Right lobe of liver (tissue), 6 donors: ENCODE measurements around the gene EPS15. TPM values are rescaled to one million over a fixed set of nuclear protein-coding genes. Genes with fewer than 3 reads are reported as not detected.

Source experiments
- ATAC-seq, 4 donors: fragments of 200-7000 bp; cut with Tn5 transposase; one replicate each; pipeline ENCODE4 v1.9.1; 2020; ENCODE audit warnings: mild to moderate bottlenecking in 4 of 4, moderate library complexity in 4 of 4
- DNase-seq, 3 donors: peaks; one replicate each; pipeline ENCODE4 v3.0.0-alpha.2; 2020
- H3K27ac ChIP-seq, 3 donors: fragments of 200-600 bp; one replicate each; pipeline ENCODE4 v1.8.0; 2022
- H3K27me3 ChIP-seq, 2 donors: fragments of 200-600 bp; one replicate each; pipeline ENCODE4 v1.8.0; 2022
- H3K36me3 ChIP-seq, 4 donors: fragments of 200-600 bp; sonication (generic) in 1 of 4; one replicate each; pipeline versions ENCODE4 v1.5.1 to v1.8.0; 2017 to 2022; ENCODE audit warnings: control low read depth in 1 of 4
- H3K4me1 ChIP-seq, 4 donors: fragments of 200-600 bp; sonication (generic) in 1 of 4; one replicate each; pipeline versions ENCODE4 v1.5.1 to v1.8.0; 2017 to 2022; ENCODE audit warnings: control low read depth in 1 of 4
- H3K4me3 ChIP-seq, 3 donors: fragments of 200-600 bp; one replicate each; pipeline ENCODE4 v1.8.0; 2022
- H3K9me3 ChIP-seq, 4 donors: fragments of 200-600 bp; sonication (generic) in 1 of 4; one replicate each; pipeline versions ENCODE4 v1.5.1 to v1.8.0; 2017 to 2022; ENCODE audit warnings: control low read depth in 1 of 4
- POLR2A ChIP-seq: fragments of 450-650 bp; IDR thresholded peaks from one replicate; pipeline ENCODE4 v1.6.1; 2017; ENCODE audit warnings: antibody characterized with exemption, mild to moderate bottlenecking
- WGBS: methylation state at CpG from one replicate; pipeline ENCODE4 v1.1.6; 2018; ENCODE audit warnings: low coverage, low lambda C conversion rate; ENCODE audit not compliant: insufficient coverage; ENCODE audit errors: missing lambda C conversion rate; 5-methylcytosine and 5-hydroxymethylcytosine counted together
- intact Hi-C, 2 donors: fragments of 100-400 bp; cut with DNase I; formaldehyde crosslinking; loops; one replicate each; pipeline versions ENCODE4 v1.11.2 to v1.14.1; 2022
- total RNA-seq, 6 experiments: library from RNA; depleted of rRNA in 2 of 6; stranded (reverse); fragments of >200 nt in 2 of 6; fragmentation: NEBNext Ultra II Directional in 3 of 6; extraction: Animal tissue kit (Norgen Biotek cat#: 25700) in 3 of 6; gene quantifications; one replicate each; pipeline versions ENCODE4 v1.1.0 to v1.2.4, GENCODE V29; 2016 to 2023
- TF ChIP-seq, protein P1 (sequence below), 4 donors: fragments of 200-600 bp in 3 of 4; fragments of 450-650 bp in 1 of 4; IDR thresholded peaks; one replicate each; pipeline versions ENCODE4 v1.5.1 to v1.8.0; 2016 to 2022; ENCODE audit warnings: antibody characterized with exemption in 4 of 4, mild to moderate bottlenecking in 2 of 4
- donor health status: DM: no; HTN: yes; CAD: no.
- donor health status: DM: no; HTN: no; CAD: no.
- donor health status: DM: no; HTN: no; CAD: no.
- donor health status: DM: no; HTN: yes; CAD: no.
- donor health status: DM: no; HTN: yes; CAD: no.

Gene EPS15
- total RNA-seq, 6 experiments from 2014 or later = 23.2 to 30.9 (median 28.6) TPM

DNA sequence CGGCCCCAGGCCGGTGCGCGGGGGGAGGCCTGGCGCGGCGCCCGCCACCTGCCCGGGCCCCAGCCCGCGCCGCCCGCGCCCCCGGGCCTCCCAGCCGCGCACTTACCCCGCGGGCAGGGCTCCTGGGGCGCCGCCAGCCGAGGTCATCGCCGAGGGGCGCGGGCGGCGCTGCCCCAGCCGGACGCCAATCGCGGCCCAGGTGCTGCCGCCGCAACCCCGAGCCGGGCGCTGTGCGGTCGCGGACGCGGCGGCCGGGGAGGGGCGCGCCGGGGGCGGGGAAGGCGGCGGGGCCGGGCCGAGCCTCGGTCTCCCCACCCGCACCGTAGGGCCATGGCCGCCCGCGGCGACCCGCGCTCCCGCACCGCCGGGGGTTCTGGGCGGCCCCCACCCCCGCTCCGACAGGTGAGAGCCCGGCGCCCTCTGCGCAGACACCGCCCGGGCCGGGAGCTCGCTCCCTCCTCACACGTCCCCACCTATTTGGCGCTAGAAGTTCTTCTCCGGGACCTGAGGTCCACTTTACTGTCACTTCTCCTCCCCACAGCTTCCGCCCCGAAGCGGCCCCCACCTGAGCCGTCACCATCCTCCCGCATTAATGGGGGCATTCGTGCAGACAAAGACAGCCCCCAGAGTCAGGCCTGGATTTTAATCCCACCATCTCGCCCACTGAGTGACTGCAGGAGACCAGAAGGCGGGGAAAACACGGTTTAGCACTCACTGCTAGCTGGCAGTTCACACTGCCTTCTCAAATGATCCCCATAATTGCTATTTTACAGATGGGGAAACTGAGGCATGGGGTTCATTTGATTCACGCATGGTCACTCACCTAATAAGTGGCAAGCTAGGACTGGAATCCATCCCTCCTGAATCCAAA lies 188.5 kb downstream of the EPS15 start, which contains the start of gene TTC39A:
Gene TTC39A, minus strand, starts transcription at position 232 of the 871 bp plus-strand sequence. Its CDS starts 85 bp downstream, at position 147.
- WGBS = 20% methylated on average over 2 of the region's 87 CpGs
- intact Hi-C loops = no loop called here
- H3K4me1 ChIP-seq = peaks cover 0 to 13% (median 3%) of the 10 kb centered on the region in 4 donors
- H3K27me3 ChIP-seq = no peaks in the 10 kb centered on the region
- no peaks in the 10 kb centered on the region for H3K36me3 ChIP-seq
- no peak for TF ChIP-seq POLR2A
- TF ChIP-seq, protein P1, sequence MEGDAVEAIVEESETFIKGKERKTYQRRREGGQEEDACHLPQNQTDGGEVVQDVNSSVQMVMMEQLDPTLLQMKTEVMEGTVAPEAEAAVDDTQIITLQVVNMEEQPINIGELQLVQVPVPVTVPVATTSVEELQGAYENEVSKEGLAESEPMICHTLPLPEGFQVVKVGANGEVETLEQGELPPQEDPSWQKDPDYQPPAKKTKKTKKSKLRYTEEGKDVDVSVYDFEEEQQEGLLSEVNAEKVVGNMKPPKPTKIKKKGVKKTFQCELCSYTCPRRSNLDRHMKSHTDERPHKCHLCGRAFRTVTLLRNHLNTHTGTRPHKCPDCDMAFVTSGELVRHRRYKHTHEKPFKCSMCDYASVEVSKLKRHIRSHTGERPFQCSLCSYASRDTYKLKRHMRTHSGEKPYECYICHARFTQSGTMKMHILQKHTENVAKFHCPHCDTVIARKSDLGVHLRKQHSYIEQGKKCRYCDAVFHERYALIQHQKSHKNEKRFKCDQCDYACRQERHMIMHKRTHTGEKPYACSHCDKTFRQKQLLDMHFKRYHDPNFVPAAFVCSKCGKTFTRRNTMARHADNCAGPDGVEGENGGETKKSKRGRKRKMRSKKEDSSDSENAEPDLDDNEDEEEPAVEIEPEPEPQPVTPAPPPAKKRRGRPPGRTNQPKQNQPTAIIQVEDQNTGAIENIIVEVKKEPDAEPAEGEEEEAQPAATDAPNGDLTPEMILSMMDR (IDR thresholded peaks at IDR 0.05) = no peak
- DNase-seq = no peak
- H3K27ac ChIP-seq = no peak within 1 kb of the TSS
- H3K4me3 ChIP-seq = peak within 1 kb of the TSS; percentile 25 to 43 (median 31)
- ATAC-seq = peak in 1 of 4 donors; percentile 1
- H3K9me3 ChIP-seq = no peaks in the 10 kb centered on the region

DNA sequence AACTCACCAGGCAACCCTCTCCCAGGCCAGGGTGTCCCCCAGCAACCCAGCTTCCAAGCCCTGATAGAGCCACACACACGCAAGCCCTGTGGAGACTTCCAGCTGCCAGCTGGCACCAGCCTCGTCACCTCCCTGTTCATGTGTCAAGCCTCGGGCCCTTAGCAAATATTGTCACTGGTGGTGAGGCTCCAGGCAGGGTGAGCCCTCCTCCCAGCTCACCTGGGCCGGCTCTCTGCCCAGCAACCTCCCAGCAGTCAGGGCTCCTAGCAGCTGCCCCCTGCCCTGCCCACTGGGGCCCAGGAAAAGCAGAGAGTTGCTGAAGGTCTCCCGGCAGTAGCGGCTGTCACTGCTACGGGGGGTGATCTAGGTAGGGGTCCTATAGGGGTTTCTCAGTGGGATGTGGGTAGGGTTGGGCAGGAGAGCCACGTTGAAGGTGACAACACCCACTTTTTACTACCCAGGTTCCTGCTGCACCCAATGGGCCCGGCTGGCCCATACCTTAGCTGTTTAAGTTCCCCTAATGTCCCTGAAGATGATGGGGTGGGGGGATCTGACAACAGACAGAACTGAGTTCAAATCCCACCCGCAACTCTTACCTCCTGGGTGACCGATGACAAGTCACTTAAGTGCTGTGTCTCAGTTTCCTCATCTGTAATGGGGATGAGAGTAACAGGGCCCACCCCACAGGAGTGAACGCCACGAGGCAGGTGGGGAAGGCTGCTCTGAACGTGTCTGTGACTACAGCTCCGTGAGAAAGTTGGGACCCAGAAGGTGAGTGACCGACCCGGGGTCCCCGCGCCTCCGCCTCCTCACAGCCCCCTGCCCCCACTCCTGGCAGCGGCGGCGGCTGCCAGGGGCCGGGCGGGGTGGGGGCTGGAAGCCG lies 189.4 kb downstream of the EPS15 start:
- Histone ChIP-seq H3K27ac (no peak overlapping the region), H3K4me3 (peak overlapping the region in 2 of 3 donors; percentile 19 to 20), H3K36me3 (no peaks in the 10 kb centered on the region), H3K27me3 (no peaks in the 10 kb centered on the region), H3K4me1 (peaks cover 0 to 13% (median 3%) of the 10 kb centered on the region in 4 donors), H3K9me3 (no peaks in the 10 kb centered on the region)
- peak; percentile 86 to 92 (median 92) for DNase-seq
- intact Hi-C loops = no loop called here
- WGBS = 31% methylated on average over 8 of the region's 26 CpGs
- TF ChIP-seq, protein P1 (IDR thresholded peaks at IDR 0.05) = no peak
- peak; percentile 58 for TF ChIP-seq POLR2A
- peak; percentile 94 to 98 (median 98) for ATAC-seq

DNA sequence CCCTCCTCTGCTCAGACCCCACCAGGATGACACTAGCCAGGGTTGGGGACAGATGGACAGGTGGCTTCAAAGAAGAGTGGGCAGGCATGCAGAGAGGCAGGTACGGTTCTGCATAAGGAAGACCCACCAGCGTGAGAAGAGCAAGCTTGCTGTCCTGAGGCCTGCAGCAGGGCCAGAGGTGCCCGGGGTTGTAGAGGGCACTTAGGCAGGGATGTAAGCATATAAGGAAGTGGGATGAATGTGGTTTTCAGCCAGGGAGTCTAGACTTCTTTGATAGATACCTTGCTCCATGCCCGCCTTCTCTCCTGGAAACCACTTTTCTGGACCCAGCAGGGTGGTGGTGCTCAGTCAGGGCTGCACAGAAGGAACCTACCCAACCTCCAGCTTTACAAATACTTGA lies 190.1 kb downstream of the EPS15 start:
- no peak overlapping the region for H3K27ac ChIP-seq
- H3K27me3 ChIP-seq = no peaks in the 10 kb centered on the region
- H3K36me3 ChIP-seq = no peaks in the 10 kb centered on the region
- TF ChIP-seq, protein P1 (IDR thresholded peaks at IDR 0.05) = no peak
- TF ChIP-seq POLR2A = no peak
- H3K4me1 ChIP-seq = peaks cover 0 to 13% (median 3%) of the 10 kb centered on the region in 4 donors
- DNase-seq (no peak), ATAC-seq (peak in 2 of 4 donors; percentile 1)
- no peak overlapping the region for H3K4me3 ChIP-seq
- 100% methylated on average over 2 of the region's 4 CpGs for WGBS
- H3K9me3 ChIP-seq = no peaks in the 10 kb centered on the region
- intact Hi-C loops = no loop called here

DNA sequence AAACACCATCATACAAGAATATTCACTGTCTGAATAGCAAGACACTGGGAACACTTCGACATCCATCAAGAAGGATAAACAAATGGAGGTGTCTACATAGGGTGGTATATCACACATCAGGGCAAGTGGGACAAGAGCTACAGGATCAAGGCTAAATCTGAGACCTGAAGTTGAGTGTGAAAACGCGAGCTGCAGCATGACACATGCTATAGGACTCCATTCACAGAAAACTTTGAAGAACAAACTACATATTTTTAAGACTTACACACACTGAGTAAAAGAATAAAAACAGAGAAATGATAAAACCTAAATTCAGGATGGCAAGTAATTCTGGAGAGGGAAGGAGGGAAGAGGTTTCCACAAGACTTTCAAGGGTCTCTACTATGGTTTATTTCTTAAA lies 190.8 kb downstream of the EPS15 start:
- peaks cover 0 to 13% (median 3%) of the 10 kb centered on the region in 4 donors for H3K4me1 ChIP-seq
- TF ChIP-seq, protein P1 (IDR thresholded peaks at IDR 0.05) = no peak
- TF ChIP-seq POLR2A = no peak
- intact Hi-C loops = no loop called here
- DNase-seq (no peak), ATAC-seq (no peak)
- no peaks in the 10 kb centered on the region for H3K9me3 ChIP-seq
- WGBS = 84% methylated on average over 3 of the region's 3 CpGs
- H3K36me3 ChIP-seq = no peaks in the 10 kb centered on the region
- no peak overlapping the region for H3K27ac ChIP-seq
- no peaks in the 10 kb centered on the region for H3K27me3 ChIP-seq
- H3K4me3 ChIP-seq = no peak overlapping the region
